Effector memory CD8-positive, alpha-beta T cell (primary cell): ENCODE measurements around the gene COL9A3.
A peak's percentile ranks its signal among the peaks of the same experiment; 100 is the strongest.

ENCODE experiments used
- ATAC-seq: fragments of 150-1000 bp; cut with Tn5 transposase; replicated peaks from 2 replicates; pipeline ENCODE4 v1.10.0; 2021; ENCODE audit warnings: mild to moderate bottlenecking, moderate library complexity
- DNase-seq, 3 experiments: peaks; one replicate each; pipeline ENCODE4 v3.0.0; 2021
- H3K27ac Mint-ChIP-seq, 2 donors: one replicate each; pipeline ENCODE4 v1.8.0; 2022; ENCODE audit warnings: mild to moderate bottlenecking in 2 of 2, mixed read lengths in 2 of 2, moderate library complexity in 2 of 2
- H3K27me3 Mint-ChIP-seq, 2 donors: one replicate each; pipeline ENCODE4 v1.8.0; 2022; ENCODE audit warnings: mixed read lengths in 2 of 2
- H3K36me3 Mint-ChIP-seq: one replicate; pipeline ENCODE4 v1.8.0; 2022; ENCODE audit warnings: mild to moderate bottlenecking, moderate library complexity, mixed read lengths; ENCODE audit not compliant: insufficient read depth
- H3K4me1 Mint-ChIP-seq, 2 donors: one replicate each; pipeline ENCODE4 v1.8.0; 2022; ENCODE audit warnings: low read depth in 2 of 2, mixed read lengths in 2 of 2
- H3K4me3 Mint-ChIP-seq, 2 donors: one replicate each; pipeline ENCODE4 v1.8.0; 2022; ENCODE audit warnings: mild to moderate bottlenecking in 2 of 2, mixed read lengths in 2 of 2, moderate library complexity in 2 of 2
- H3K9me3 Mint-ChIP-seq, 2 donors: one replicate each; pipeline ENCODE4 v1.8.0; 2022; ENCODE audit warnings: mixed read lengths in 2 of 2

Gene COL9A3

DNA sequence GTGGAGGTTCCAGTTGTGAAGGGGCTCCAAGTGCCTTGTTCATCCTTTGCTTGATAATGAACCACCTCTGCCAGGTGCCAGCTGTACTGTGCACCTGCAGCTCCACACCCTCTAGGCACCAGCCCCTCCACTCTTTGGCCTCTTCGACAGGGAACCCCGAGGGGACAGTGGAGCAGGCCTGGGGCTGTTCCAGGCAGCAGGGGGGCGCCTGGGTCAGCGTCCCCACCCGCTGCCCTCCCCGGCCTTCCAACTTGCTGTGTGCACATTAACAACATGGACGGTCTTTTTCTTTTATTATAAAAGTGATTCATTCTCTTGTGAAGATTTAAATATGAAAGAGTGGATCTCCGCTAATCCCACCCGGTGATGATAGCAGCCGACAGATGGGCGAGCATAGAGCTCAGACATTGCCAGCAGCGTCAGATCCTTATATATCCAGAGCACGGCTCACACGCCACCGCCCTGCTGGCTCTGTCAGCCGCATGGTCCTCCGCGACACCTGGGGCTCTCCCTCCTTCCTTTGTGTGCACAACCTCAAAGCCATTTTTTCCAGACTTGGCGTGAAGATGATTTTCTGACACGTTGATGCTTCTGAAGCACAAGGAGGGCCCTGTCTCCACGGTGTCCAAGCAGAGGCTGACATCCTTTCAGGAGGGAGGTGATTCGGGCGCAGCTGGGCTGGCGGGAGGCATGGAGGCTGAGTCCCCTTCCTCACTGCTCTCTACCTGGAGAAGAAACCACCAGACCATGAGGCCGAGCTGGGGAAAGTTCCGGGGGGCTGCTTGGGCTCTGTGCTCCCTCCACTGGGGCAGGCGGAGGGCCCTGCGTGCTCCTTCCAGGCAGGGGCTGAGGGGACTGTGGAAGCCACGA lies 42.8 kb upstream of the COL9A3 start:
- Mint-ChIP-seq H3K27me3 (no peaks in the 10 kb centered on the region), H3K4me3 (no peak overlapping the region), H3K36me3 (no peaks in the 10 kb centered on the region), H3K27ac (peak overlapping the region in 1 of 2 donors; percentile 60), H3K4me1 (peaks cover 20 to 25% of the 10 kb centered on the region in 2 donors), H3K9me3 (no peaks in the 10 kb centered on the region)
- DNase-seq = no peak
- ATAC-seq = no peak

DNA sequence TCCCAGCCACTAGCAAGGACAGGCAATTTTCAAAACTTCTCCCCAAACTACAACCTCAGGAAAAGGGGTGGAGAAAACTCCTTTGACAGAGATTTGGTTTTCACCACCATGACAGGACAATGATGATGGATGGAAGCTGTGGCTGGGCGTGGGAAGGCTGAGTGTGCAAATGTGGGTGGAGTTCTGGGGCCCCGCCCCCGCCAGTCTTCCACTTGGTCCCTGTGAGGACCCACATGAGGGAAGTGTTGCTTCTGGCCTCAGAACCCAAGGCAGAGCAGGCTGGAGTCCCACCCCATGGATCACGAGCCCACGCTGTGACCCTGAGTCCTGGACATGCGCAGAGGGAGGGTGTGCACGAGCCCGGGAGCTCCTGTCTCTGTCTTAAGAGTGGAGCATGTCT lies 42.1 kb upstream of the COL9A3 start:
- no peak for ATAC-seq
- no peak for DNase-seq
- Mint-ChIP-seq H3K9me3 (no peaks in the 10 kb centered on the region), H3K27me3 (no peaks in the 10 kb centered on the region), H3K27ac (peak overlapping the region in 1 of 2 donors; percentile 60), H3K4me3 (no peak overlapping the region), H3K36me3 (no peaks in the 10 kb centered on the region), H3K4me1 (peaks cover 19 to 25% of the 10 kb centered on the region in 2 donors)

DNA sequence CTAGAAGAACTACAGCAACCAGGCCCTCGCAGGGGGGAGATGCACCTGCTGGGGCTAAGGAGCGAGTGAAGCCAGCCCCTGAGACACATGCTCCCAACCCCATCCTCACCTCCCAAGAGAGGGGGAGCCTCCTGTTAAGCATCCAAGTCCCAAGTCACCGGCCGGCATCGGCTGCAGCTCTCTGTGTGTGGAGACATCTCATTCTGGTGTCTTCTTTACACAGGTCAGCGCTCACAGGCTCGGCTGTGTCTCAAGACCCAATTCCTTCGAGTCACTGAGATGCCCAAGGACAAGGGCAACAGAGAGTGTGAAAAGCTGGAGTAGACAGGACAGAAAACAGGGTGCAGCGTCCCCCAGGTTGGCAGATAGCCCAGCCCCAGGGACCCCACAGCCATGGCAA lies 41.6 kb upstream of the COL9A3 start:
- no peaks in the 10 kb centered on the region for H3K27me3 Mint-ChIP-seq
- peak overlapping the region in 1 of 2 donors; percentile 97 for H3K27ac Mint-ChIP-seq
- no peaks in the 10 kb centered on the region for H3K36me3 Mint-ChIP-seq
- peaks cover 19 to 25% of the 10 kb centered on the region in 2 donors for H3K4me1 Mint-ChIP-seq
- H3K4me3 Mint-ChIP-seq = peak overlapping the region in 1 of 2 donors; percentile 85
- ATAC-seq (no peak), DNase-seq (no peak)
- no peaks in the 10 kb centered on the region for H3K9me3 Mint-ChIP-seq

DNA sequence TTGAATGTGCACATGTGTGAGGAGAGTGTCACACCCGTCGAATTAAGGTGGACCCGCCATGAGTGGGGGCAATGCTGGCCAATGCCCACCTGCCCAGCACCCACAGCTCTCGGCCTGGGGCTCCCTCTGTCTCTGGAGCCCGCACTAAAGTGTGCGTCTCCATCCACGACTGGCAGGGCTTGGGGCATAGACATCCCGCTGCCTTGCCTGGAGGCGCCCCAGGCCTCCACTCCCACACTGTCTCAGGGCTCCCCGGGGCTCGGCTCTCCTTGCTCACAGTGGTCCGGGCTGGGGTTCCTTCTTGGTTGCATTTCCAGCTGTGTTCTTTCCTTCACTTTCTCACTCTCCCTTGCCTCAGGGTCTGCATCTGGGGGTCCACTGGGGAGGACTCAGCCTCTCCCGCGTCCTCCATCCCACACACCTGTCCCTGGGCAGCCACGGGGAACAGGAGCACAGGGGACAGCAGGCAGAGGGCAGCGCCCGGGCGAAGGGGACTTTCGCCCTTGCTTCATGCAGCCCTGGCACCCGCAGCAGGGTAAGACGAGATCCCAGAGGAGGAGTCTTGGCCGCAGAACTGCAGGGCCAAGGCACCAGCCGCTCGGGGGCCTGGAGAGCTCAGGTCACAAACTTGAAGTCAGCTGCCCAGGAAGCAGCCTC lies 40.7 kb upstream of the COL9A3 start:
- H3K4me3 Mint-ChIP-seq = peak overlapping the region; percentile 72 to 85
- no peaks in the 10 kb centered on the region for H3K27me3 Mint-ChIP-seq
- peaks cover 19 to 25% of the 10 kb centered on the region in 2 donors for H3K4me1 Mint-ChIP-seq

DNA sequence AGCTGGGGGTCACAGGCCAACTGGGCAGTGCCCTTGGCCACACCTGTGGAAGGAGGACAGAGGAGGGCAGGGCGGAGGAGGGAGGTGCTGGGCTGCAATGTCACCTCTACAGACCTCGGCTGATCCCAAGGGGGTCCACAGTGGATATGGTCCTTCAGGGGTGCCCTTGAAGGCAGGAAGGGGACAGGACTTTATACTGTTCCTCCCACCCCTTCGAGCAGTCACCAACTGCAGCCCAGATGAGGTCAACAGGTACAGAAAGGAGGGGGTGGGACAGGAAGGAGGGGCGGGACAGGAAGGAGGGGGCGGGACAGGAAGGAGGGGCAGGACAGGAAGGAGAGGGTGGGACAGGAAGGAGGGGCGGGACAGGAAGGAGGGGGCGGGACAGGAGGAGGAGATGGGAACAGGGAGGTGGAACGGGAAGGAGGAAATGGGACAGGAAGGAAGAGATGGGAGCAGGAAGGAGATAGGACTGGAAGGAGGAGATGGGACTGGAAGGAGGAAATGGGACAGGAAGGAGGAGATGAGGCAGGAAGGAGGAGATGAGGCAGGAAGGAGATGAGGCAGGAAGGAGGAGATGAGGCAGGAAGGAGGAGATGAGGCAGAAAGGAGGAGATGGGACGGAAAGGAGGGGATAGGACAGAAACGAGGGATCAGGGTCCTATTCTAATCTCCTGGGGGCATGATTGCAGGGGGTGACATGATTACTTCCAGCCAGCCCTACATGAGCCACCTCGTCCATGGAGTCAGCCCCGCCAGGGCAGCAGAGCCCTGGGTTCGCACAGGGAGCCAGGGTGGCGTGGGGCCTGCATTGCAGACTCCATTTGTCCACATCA lies 39.9 kb upstream of the COL9A3 start:
- no peaks in the 10 kb centered on the region for H3K27me3 Mint-ChIP-seq
- H3K4me3 Mint-ChIP-seq = peak overlapping the region; percentile 72 to 85
- H3K4me1 Mint-ChIP-seq = peaks cover 19 to 25% of the 10 kb centered on the region in 2 donors
- ATAC-seq = peak; percentile 82
- peak; percentile 17 to 30 (median 27) for DNase-seq
- H3K27ac Mint-ChIP-seq = peak overlapping the region; percentile 93 to 97
- H3K9me3 Mint-ChIP-seq = no peaks in the 10 kb centered on the region
- no peaks in the 10 kb centered on the region for H3K36me3 Mint-ChIP-seq

More for the DNA sequence above, 40.7 kb upstream of the COL9A3 start:
- Mint-ChIP-seq H3K36me3 (no peaks in the 10 kb centered on the region), H3K9me3 (no peaks in the 10 kb centered on the region), H3K27ac (peak overlapping the region; percentile 93 to 97)
- DNase-seq (no peak), ATAC-seq (no peak)

DNA sequence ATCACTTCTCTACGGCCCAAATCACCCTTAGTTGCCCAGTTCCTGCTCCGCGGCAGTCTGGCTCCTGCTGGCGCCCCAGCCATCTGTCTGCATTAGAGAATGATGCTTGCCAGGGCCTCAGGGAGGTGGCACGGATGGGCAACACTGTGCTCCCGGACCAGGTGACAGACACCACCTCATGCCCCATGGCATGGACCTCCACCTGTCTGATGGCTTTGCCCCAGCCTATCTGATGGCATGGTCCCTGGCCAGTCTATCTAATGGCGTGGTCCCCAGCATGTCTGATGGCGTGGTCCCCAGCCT lies 39.4 kb upstream of the COL9A3 start:
- DNase-seq = no peak
- peak overlapping the region; percentile 93 to 97 for H3K27ac Mint-ChIP-seq
- peak overlapping the region; percentile 72 to 85 for H3K4me3 Mint-ChIP-seq
- no peak for ATAC-seq
- no peaks in the 10 kb centered on the region for H3K9me3 Mint-ChIP-seq
- no peaks in the 10 kb centered on the region for H3K27me3 Mint-ChIP-seq
- H3K4me1 Mint-ChIP-seq = peaks cover 21 to 25% of the 10 kb centered on the region in 2 donors
- H3K36me3 Mint-ChIP-seq = no peaks in the 10 kb centered on the region

DNA sequence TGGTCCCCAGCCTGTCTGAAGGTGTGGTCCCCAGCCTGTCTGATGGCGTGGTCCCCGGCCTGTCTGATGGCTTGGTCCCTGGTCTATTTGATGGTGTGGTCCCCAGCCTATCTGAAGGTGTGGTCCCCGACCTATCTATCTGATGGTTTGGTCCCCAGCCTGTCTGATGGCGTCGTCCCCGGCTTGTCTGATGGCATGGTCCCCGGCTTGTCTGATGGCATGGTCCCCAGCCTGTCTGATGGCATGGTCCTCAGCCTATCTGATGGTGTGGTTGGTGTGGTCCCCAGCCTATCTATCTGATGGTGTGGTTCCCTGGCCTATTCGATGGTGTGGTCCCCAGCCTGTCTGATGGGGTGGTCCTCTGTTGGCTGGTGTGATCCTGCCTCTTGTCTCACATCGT lies 38.8 kb upstream of the COL9A3 start:
- Mint-ChIP-seq H3K36me3 (no peaks in the 10 kb centered on the region), H3K4me1 (peaks cover 24% of the 10 kb centered on the region in 2 donors), H3K27ac (peak overlapping the region in 1 of 2 donors; percentile 35), H3K9me3 (no peaks in the 10 kb centered on the region), H3K27me3 (no peaks in the 10 kb centered on the region), H3K4me3 (no peak overlapping the region)
- ATAC-seq (no peak), DNase-seq (no peak)

DNA sequence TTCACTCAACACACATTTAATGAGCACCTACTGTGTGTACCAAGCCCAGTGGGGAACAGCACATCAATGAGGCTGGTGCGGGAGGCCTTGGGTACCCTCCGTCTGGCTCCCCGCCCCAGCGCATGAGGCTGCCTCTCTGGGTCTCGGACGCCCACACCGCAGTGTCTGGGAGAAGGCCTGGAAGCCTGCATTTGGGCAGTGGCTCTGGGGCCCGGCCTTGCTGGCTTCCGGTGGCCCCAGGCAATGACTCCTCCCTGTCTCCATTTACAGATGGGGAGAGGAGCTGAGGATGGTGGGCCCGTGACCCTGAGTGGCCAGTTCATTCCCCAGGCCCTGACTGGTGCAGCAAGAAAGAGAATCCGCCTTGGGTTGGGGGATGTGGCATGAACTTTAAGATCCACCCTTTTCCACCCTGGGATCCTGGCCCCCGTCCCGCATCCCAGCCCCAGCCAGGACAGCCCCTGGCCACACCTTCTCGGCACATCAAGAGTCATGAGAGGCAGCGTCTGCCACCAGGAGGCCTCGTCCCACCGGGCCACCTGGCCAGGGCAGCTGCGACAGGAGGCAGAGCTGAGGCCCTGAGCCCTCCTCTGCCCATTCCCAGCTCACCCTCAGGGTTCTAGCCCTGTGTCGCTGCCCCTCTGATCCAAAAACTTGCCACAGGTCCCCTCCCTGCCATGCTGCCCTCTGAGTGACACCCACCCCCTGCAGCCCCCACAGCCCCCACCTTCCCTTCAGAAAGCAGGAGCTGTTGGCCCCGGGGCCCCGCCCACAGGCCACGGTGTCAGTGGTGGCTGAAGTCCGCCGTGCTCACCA lies 38.0 kb upstream of the COL9A3 start:
- Mint-ChIP-seq H3K27me3 (no peaks in the 10 kb centered on the region), H3K4me3 (peak overlapping the region in 1 of 2 donors; percentile 27), H3K4me1 (peaks cover 22 to 24% of the 10 kb centered on the region in 2 donors), H3K36me3 (no peaks in the 10 kb centered on the region), H3K9me3 (no peaks in the 10 kb centered on the region), H3K27ac (peak overlapping the region in 1 of 2 donors; percentile 35)
- ATAC-seq = no peak
- no peak for DNase-seq

DNA sequence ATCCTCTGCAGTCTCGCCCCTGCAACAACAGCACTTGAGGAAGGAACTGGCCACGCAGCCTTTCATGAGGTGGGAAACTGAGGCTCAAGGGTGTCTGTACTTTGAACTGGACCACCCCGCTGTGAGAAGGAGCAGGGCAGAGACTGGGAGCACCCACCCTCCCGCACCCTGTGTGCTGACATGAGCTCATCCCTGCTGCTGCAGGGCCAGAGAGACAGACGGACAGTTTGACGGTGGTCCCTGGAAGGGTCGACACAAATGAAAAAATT lies 37.5 kb upstream of the COL9A3 start:
- H3K36me3 Mint-ChIP-seq = no peaks in the 10 kb centered on the region
- H3K27me3 Mint-ChIP-seq = no peaks in the 10 kb centered on the region
- peaks cover 22 to 24% of the 10 kb centered on the region in 2 donors for H3K4me1 Mint-ChIP-seq
- no peak for DNase-seq
- H3K4me3 Mint-ChIP-seq = no peak overlapping the region
- peak overlapping the region in 1 of 2 donors; percentile 25 for H3K27ac Mint-ChIP-seq
- no peaks in the 10 kb centered on the region for H3K9me3 Mint-ChIP-seq
- ATAC-seq = no peak

DNA sequence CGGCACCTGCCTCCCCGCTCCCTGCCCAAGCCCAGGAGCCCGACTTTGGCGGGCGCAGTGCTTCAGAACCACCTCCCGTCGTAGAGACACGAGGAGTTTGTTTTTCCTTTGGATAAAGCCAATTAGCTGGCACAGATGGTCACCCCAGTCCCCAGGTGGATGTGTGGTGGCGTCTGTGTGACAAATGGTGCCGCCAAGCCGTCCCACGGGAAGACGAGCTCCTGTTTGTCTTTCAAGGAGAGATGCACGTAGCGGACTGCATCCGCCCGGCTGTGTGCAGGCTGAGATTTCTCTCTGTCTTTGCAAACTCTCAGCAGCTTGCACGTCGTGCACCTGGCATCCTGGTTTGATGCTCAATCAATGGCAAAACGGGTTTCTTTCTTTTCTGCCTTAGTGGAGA lies 36.6 kb upstream of the COL9A3 start:
- no peak for DNase-seq
- Mint-ChIP-seq H3K4me3 (no peak overlapping the region), H3K9me3 (no peaks in the 10 kb centered on the region), H3K27ac (no peak overlapping the region), H3K27me3 (no peaks in the 10 kb centered on the region), H3K4me1 (peaks cover 20 to 24% of the 10 kb centered on the region in 2 donors), H3K36me3 (no peaks in the 10 kb centered on the region)
- ATAC-seq = no peak

DNA sequence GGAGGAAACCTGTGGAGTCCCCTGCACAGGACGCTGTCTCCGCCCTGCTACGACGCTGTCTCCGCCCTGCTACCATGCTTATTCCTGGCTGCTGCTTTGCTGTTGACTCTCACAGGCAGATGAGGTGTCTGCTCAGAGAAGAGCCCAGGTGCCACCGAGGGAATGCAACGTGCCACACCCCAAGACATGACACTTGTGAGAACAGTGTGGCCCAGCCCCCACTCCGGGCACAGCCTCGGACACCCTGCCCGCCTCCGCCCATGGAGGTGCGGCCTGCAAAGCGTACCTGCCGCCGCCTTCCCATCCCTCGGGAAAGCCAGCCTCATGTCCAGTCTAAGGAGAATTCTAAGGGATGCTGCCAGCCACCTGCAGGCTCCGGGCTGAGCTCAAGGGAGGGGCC lies 36.2 kb upstream of the COL9A3 start:
- Mint-ChIP-seq H3K4me3 (no peak overlapping the region), H3K9me3 (no peaks in the 10 kb centered on the region), H3K4me1 (peaks cover 18 to 22% of the 10 kb centered on the region in 2 donors), H3K36me3 (no peaks in the 10 kb centered on the region), H3K27ac (no peak overlapping the region), H3K27me3 (no peaks in the 10 kb centered on the region)
- DNase-seq (no peak), ATAC-seq (no peak)

DNA sequence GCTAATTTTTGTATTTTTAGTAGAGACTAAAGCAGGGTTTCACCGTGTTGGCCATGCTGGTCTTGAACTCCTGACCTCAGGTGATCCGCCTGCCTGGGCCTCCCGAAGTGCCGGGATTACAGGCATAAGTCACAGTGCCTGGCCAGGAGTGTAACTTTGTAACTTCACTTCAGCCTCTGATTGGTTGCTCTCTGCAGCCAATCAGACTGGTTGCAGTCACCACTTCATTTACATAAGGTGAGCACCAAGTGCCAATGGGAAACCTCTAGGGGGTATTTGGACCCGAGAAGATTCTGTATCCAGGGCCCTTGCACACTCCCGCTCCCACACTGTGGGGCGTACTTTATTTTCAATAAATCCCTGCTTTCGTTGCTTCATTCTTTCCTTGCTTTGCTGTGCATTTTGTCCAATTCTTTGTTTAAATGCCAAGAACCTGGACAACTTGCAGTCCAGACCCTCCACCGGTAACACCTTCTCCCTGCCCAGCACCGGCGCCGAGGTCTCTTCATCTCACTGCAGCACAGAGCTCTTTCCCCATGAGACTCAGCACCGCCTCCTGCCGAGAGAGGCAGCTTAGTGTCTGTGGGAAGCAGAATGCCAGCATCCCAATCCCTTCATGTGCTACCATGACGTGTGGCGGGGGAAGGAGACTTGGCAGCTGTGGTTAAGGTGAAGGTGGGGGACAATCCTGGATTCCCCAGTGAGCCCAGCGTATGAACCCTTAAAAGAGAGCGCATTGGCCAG lies 34.5 kb upstream of the COL9A3 start:
- H3K27me3 Mint-ChIP-seq = no peaks in the 10 kb centered on the region
- no peak for ATAC-seq
- no peaks in the 10 kb centered on the region for H3K36me3 Mint-ChIP-seq
- no peak for DNase-seq
- no peak overlapping the region for H3K4me3 Mint-ChIP-seq
- H3K9me3 Mint-ChIP-seq = no peaks in the 10 kb centered on the region
- no peak overlapping the region for H3K27ac Mint-ChIP-seq
- peaks cover 3 to 7% of the 10 kb centered on the region in 2 donors for H3K4me1 Mint-ChIP-seq
